ENCODE data around the gene FOXD2. TPM values are rescaled to one million over a fixed set of nuclear protein-coding genes. Genes with fewer than 3 reads are reported as not detected.

The FOXD2 gene
- total RNA-seq, 1 donor from 2014 or later, result 0.07 TPM

DNA sequence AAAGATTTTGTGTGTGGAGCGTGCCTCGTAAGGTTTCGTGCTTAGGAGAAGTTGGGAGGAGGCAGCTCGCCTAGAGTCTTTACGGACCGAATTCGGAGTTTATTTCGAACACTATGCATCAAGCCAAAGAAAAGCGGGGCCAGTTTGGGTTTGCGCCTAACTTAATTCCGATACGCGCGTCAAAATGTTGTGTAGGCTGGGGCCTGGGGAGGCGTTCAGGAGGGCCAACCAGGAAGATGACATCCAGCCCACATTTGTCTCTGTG, 6.4 kb downstream of the FOXD2 start:
- H2AFZ ChIP-seq (ENCODE audit: low read depth, low read length), result no peak overlapping the region
- TF ChIP-seq, protein P1, sequence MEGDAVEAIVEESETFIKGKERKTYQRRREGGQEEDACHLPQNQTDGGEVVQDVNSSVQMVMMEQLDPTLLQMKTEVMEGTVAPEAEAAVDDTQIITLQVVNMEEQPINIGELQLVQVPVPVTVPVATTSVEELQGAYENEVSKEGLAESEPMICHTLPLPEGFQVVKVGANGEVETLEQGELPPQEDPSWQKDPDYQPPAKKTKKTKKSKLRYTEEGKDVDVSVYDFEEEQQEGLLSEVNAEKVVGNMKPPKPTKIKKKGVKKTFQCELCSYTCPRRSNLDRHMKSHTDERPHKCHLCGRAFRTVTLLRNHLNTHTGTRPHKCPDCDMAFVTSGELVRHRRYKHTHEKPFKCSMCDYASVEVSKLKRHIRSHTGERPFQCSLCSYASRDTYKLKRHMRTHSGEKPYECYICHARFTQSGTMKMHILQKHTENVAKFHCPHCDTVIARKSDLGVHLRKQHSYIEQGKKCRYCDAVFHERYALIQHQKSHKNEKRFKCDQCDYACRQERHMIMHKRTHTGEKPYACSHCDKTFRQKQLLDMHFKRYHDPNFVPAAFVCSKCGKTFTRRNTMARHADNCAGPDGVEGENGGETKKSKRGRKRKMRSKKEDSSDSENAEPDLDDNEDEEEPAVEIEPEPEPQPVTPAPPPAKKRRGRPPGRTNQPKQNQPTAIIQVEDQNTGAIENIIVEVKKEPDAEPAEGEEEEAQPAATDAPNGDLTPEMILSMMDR (IDR thresholded peaks at IDR 0.05; ENCODE audit: insufficient read depth, low read depth, low read length), result no peak
- no peak for TF ChIP-seq EZH2 (IDR thresholded peaks at IDR 0.05; ENCODE audit: insufficient read depth, low read length)
- no peak overlapping the region for H3K4me3 ChIP-seq (ENCODE audit: insufficient read depth, low read depth, low read length)
- no peak overlapping the region for H3K27ac Mint-ChIP-seq (ENCODE audit: unreplicated experiment)
- no peaks in the 10 kb centered on the region for H3K79me2 ChIP-seq (ENCODE audit: insufficient read depth, low read length)
- H3K9me3 Mint-ChIP-seq (ENCODE audit: unreplicated experiment), result peaks cover 13% of the 10 kb centered on the region
- H3K36me3 Mint-ChIP-seq (ENCODE audit: low read depth, unreplicated experiment), result peaks cover 4% of the 10 kb centered on the region
- H3K4me1 Mint-ChIP-seq (ENCODE audit: low read depth, unreplicated experiment), result peaks cover 5% of the 10 kb centered on the region
- no peak overlapping the region for H3K27ac ChIP-seq (ENCODE audit: low read depth, low read length)
- DNase-seq (ENCODE audit: low read depth), result no peak
- no peaks in the 10 kb centered on the region for H3K9me3 ChIP-seq (ENCODE audit: insufficient read depth, low read depth, low read length)
- FAIRE-seq, result no peak
- peak overlapping the region; percentile 78 for H3K4me2 ChIP-seq (ENCODE audit: low read length)
- H4K20me1 ChIP-seq (ENCODE audit: insufficient read depth, low read length), result peaks cover 9% of the 10 kb centered on the region
- H3K27me3 ChIP-seq (ENCODE audit: insufficient read depth, low read length), result peaks cover 95% of the 10 kb centered on the region
- peak overlapping the region; percentile 69 for H3K4me3 Mint-ChIP-seq (ENCODE audit: unreplicated experiment)
- H3K4me1 ChIP-seq (ENCODE audit: insufficient read depth, low read length), result peaks cover 6% of the 10 kb centered on the region
- H3K27me3 Mint-ChIP-seq (ENCODE audit: low read depth, unreplicated experiment), result peaks cover 36% of the 10 kb centered on the region
- no peak overlapping the region for H3K9ac ChIP-seq (ENCODE audit: low read length)
- H3K36me3 ChIP-seq (ENCODE audit: insufficient read depth, low read length), result no peaks in the 10 kb centered on the region

DNA sequence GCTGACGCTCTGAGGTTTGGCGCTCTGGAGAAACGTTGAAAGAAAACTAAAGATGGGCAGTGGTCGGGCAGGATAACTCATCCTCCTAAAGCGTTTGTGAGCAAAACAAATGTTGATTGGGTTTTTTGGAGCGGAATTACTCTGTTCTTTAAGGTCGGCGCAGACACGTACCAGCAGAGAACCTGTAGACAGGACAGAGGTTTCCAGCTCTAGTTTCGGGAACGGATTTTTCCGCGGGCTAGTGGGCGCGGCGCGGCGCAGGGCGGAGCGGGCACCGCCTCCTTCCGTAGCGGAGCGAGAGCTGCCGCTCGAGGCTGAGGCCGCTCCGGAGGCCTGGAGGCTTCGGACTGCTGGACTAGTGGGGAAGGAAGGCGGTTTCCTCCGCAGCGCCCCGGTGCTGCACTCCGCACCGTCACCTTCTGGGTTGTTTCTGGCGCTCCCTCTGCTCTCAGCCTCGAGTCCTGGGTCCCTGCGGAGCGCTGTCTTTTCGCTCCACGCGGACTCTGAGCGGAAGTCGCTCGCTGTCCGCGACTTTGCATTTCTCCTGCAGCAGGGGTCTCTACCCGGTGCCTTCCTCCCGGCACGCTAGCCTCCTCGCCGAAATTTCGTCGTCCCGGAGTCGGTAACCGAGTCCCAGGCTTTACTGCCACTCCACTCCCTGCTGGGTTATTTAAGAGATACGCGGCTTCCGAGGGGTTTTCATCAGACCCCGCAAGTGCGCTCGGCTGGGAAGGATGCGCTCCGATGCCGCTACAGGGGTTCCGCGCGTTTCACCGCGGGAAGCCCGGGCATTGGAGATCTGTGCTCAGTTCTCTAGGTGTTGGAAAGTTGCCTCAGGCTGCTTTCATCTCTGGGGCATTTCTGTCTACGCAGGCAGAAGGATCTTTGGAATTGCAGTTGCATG, 7.0 kb downstream of the FOXD2 start:
- Histone ChIP-seq H3K36me3 (ENCODE audit: insufficient read depth, low read length) (no peaks in the 10 kb centered on the region), H3K9ac (ENCODE audit: low read length) (no peak overlapping the region), H3K9me3 (ENCODE audit: insufficient read depth, low read depth, low read length) (no peaks in the 10 kb centered on the region), H3K4me3 (ENCODE audit: insufficient read depth, low read depth, low read length) (no peak overlapping the region), H3K4me2 (ENCODE audit: low read length) (peak overlapping the region; percentile 78), H4K20me1 (ENCODE audit: insufficient read depth, low read length) (peaks cover 9% of the 10 kb centered on the region), H2AFZ (ENCODE audit: low read depth, low read length) (peak overlapping the region; percentile 70), H3K27ac (ENCODE audit: low read depth, low read length) (no peak overlapping the region), H3K4me1 (ENCODE audit: insufficient read depth, low read length) (peaks cover 6% of the 10 kb centered on the region), H3K79me2 (ENCODE audit: insufficient read depth, low read length) (no peaks in the 10 kb centered on the region), H3K27me3 (ENCODE audit: insufficient read depth, low read length) (peaks cover 93% of the 10 kb centered on the region)
- peak overlapping the region; percentile 69 for H3K4me3 Mint-ChIP-seq (ENCODE audit: unreplicated experiment)
- peak; percentile 96 for TF ChIP-seq EZH2 (IDR thresholded peaks at IDR 0.05; ENCODE audit: insufficient read depth, low read length)
- TF ChIP-seq, protein P1 (IDR thresholded peaks at IDR 0.05; ENCODE audit: insufficient read depth, low read depth, low read length), result no peak
- FAIRE-seq (no peak), DNase-seq (ENCODE audit: low read depth) (no peak)
- H3K36me3 Mint-ChIP-seq (ENCODE audit: low read depth, unreplicated experiment), result peaks cover 4% of the 10 kb centered on the region
- peaks cover 5% of the 10 kb centered on the region for H3K4me1 Mint-ChIP-seq (ENCODE audit: low read depth, unreplicated experiment)
- H3K27me3 Mint-ChIP-seq (ENCODE audit: low read depth, unreplicated experiment), result peaks cover 42% of the 10 kb centered on the region
- H3K9me3 Mint-ChIP-seq (ENCODE audit: unreplicated experiment), result peaks cover 13% of the 10 kb centered on the region
- H3K27ac Mint-ChIP-seq (ENCODE audit: unreplicated experiment), result peak overlapping the region; percentile 34

All from astrocyte (in vitro differentiated cells and primary cell).